A549 (cell line): ENCODE measurements around the gene QPRT. TPM values are rescaled to one million over a fixed set of nuclear protein-coding genes. Genes with fewer than 3 reads are reported as not detected.

Experiments used
- ATAC-seq, 2 experiments: fragments of 200-7000 bp in 1 of 2; fragments of >200 bp in 1 of 2; cut with Nextera tagmentation in 1 of 2; cut with Tn5 transposase in 1 of 2; 3 replicates each; pipeline versions ENCODE4 v1.8.0 to v1.9.1; 2018 to 2020; ENCODE audit warnings: mild to moderate bottlenecking in 1 of 2, moderate library complexity in 1 of 2
- CTCF ChIA-PET: fragments of 300-600 bp; sonication (Branson Sonifier 250); formaldehyde crosslinking; extraction: SDS; loops from one replicate; lab custom pipeline; 2021; ENCODE audit warnings: antibody characterized with exemption, inconsistent platforms; lab: Yijun Ruan, JAX
- POLR2A ChIA-PET: fragments of 350-600 bp; formaldehyde crosslinking; extraction: SDS; loops from one replicate; lab custom pipeline; 2021; ENCODE audit warnings: antibody characterized with exemption, inconsistent platforms; lab: Yijun Ruan, JAX
- DNase-seq, 2 experiments: peaks; one replicate each; pipeline versions ENCODE4 v3.0.0 to v3.0.0-alpha.2; 2011 to 2016; ENCODE audit warnings: low read depth in 1 of 2, low spot score in 1 of 2
- FAIRE-seq: peaks from 2 replicates; lab custom pipeline; 2011; peaks lifted over from hg19 to GRCh38; lab: Jason Lieb, UNC
- H3K27ac ChIP-seq, 2 experiments: fragments of >200 bp; sonication (Bioruptor Twin); formaldehyde crosslinking; 3 replicates each; pipeline ENCODE4 v1.5.1; 2016 to 2017
- H3K4me1 ChIP-seq: fragments of >200 bp; sonication (Bioruptor Twin); formaldehyde crosslinking; 3 replicates; pipeline ENCODE4 v1.6.1; 2016
- H3K4me2 ChIP-seq: fragments of >200 bp; sonication (Bioruptor Twin); formaldehyde crosslinking; 3 replicates; pipeline ENCODE4 v1.6.1; 2016
- H3K4me3 ChIP-seq: fragments of >200 bp; sonication (Bioruptor Twin); formaldehyde crosslinking; 3 replicates; pipeline ENCODE4 v1.5.1; 2016
- H3K9me3 ChIP-seq: fragments of >200 bp; sonication (Bioruptor Twin); formaldehyde crosslinking; 3 replicates; pipeline ENCODE4 v1.6.1; 2016
- CEBPB ChIP-seq, 2 experiments: fragments of >200 bp in 1 of 2; sonication (Bioruptor Twin) in 1 of 2; formaldehyde crosslinking in 1 of 2; IDR thresholded peaks; 2 replicates each; pipeline ENCODE4 v1.6.1; 2012 to 2016
- CHD2 ChIP-seq: fragments of 150-350 bp; IDR thresholded peaks from 2 replicates; pipeline ENCODE4 v1.6.1; 2014; ENCODE audit warnings: low read length; ENCODE audit not compliant: partially characterized antibody
- CTCF ChIP-seq: fragments of >200 bp; sonication (Bioruptor Twin); formaldehyde crosslinking; IDR thresholded peaks from 3 replicates; pipeline ENCODE4 v1.5.1; 2016
- EP300 ChIP-seq, 2 experiments: fragments of >200 bp; sonication (Bioruptor Twin); formaldehyde crosslinking; IDR thresholded peaks; 2 replicates in 1 of 2; 3 replicates in 1 of 2; pipeline ENCODE4 v1.6.1; 2016 to 2017
- ESRRA ChIP-seq: fragments of 150-350 bp; IDR thresholded peaks from 2 replicates; pipeline ENCODE4 v1.6.1; 2014; ENCODE audit warnings: mild to moderate bottlenecking, low read length, borderline replicate concordance
- FOSB ChIP-seq: fragments of 250-450 bp; sonication (Bioruptor Pico); IDR thresholded peaks from 2 replicates; pipeline ENCODE4 v1.5.0; 2020; ENCODE audit warnings: mild to moderate bottlenecking, moderate library complexity
- HDAC2 ChIP-seq: fragments of 200-600 bp; sonication (generic); IDR thresholded peaks from 2 replicates; pipeline ENCODE4 v1.6.1; 2016
- HEYL ChIP-seq: fragments of 250-450 bp; sonication (Bioruptor Pico); IDR thresholded peaks from 2 replicates; pipeline ENCODE4 v1.8.0; 2021; ENCODE audit warnings: mild to moderate bottlenecking, moderate library complexity
- MAZ ChIP-seq: fragments of 150-350 bp; IDR thresholded peaks from 2 replicates; pipeline ENCODE4 v1.6.1; 2014; ENCODE audit warnings: antibody characterized with exemption, low read depth, low read length, borderline replicate concordance
- PHF8 ChIP-seq: fragments of 200-600 bp; sonication (generic); IDR thresholded peaks from 2 replicates; pipeline ENCODE4 v1.6.1; 2016; ENCODE audit warnings: low read depth, mild to moderate bottlenecking, antibody characterized with exemption, moderate library complexity, borderline replicate concordance
- RNF2 ChIP-seq: fragments of 200-600 bp; sonication (generic); IDR thresholded peaks from 2 replicates; pipeline ENCODE4 v1.6.1; 2016; ENCODE audit warnings: low read depth, mild to moderate bottlenecking, antibody characterized with exemption, moderate library complexity, borderline replicate concordance
- WGBS: methylation state at CpG from one replicate; pipeline ENCODE4 v1.1.6; 2017; ENCODE audit errors: missing lambda C conversion rate; 5-methylcytosine and 5-hydroxymethylcytosine counted together
- polyA plus RNA-seq, 4 experiments: library from polyadenylated mRNA; depleted of rRNA in 3 of 4; stranded (reverse); fragments of >200 nt; fragmentation: RNase III in 1 of 4; extraction: RNeasy Plus Mini Kit Qiagen cat#74134 plus additional on column Dnase treatment in 1 of 4; gene quantifications; 2 replicates in 3 of 4; 3 replicates in 1 of 4; pipeline ENCODE4 v1.2.3, GENCODE V29; 2011 to 2017
- TF ChIP-seq, protein P1 (sequence below): fragments of 450-650 bp; IDR thresholded peaks from 2 replicates; pipeline ENCODE4 v1.6.1; 2014; ENCODE audit warnings: antibody characterized with exemption
- TF ChIP-seq, protein P2 (sequence below): fragments of >200 bp; sonication (Bioruptor Twin); formaldehyde crosslinking; IDR thresholded peaks from 2 replicates; pipeline ENCODE4 v1.6.1; 2016

QPRT gene
- polyA plus RNA-seq, 2 of the 4 experiments (the other 2 are of a cell fraction): 1.7 to 2.1 TPM

DNA sequence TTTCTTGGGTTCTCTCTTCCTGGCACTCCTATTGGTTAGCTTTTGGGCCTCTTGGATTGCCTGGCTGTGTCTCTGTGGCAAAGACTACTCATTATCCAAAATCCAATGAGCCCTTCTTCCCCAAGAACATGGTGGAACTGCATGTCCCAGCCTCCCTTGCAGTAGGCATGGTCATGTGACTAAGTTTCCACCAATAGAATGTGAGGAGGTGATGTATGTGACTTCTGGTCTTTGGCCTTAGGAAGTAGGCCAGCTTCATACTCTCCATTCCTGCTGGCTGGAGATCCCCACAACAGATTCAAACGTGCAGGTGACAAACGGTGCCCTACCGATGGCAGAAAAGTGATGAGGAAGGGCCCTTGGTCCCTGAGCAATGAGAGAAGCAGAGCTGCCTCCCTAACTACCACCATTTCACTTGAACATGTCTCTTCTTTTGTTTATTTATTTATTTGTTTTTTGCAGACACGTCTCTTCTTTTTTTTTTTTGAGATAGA lies 33.2 kb upstream of the QPRT start:
- WGBS: 77% methylated on average over 4 of the region's 4 CpGs
- TF ChIP-seq PHF8: no peak
- TF ChIP-seq, protein P1, sequence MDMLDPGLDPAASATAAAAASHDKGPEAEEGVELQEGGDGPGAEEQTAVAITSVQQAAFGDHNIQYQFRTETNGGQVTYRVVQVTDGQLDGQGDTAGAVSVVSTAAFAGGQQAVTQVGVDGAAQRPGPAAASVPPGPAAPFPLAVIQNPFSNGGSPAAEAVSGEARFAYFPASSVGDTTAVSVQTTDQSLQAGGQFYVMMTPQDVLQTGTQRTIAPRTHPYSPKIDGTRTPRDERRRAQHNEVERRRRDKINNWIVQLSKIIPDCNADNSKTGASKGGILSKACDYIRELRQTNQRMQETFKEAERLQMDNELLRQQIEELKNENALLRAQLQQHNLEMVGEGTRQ: peak; percentile 71
- peak; percentile 34 to 64; a peak in 3 of 6 replicates for ATAC-seq
- H3K4me2 ChIP-seq: no peak overlapping the region
- ChIA-PET CTCF (interaction anchor here (0.6 to 1.5 kb wide), 3 partner anchors 46 to 423 kb away, joined by 3 to 5 read pairs (median 4); no protein-coding TSS in a partner anchor), POLR2A (no interaction called here)
- FAIRE-seq: no peak
- no peak overlapping the region for H3K27ac ChIP-seq
- H3K9me3 ChIP-seq: no peaks in the 10 kb centered on the region
- 0 out of 3 replicates have a peak, but pooled peaks cover 3% of the 10 kb centered on the region for H3K4me1 ChIP-seq
- H3K4me3 ChIP-seq: no peak overlapping the region
- DNase-seq: peak in 1 of 2 experiments; percentile 76

- Histone ChIP-seq H3K4me1 (0 out of 3 replicates have a peak, but pooled peaks cover 3% of the 10 kb centered on the region), H3K9me3 (no peaks in the 10 kb centered on the region), H3K27ac (no peak overlapping the region)
- ATAC-seq (no peak), DNase-seq (no peak)
- 80% methylated on average over 3 of the region's 3 CpGs for WGBS
- TF ChIP-seq CEBPB (IDR thresholded peaks at IDR 0.05) (no peak), RNF2 (no peak), CHD2 (no peak), MAZ (no peak), FOSB (CRISPR knock-in tag) (no peak), CTCF (no peak), HDAC2 (no peak), HEYL (CRISPR knock-in tag) (no peak), EP300 (IDR thresholded peaks at IDR 0.05) (no peak)
- TF ChIP-seq, protein P2, sequence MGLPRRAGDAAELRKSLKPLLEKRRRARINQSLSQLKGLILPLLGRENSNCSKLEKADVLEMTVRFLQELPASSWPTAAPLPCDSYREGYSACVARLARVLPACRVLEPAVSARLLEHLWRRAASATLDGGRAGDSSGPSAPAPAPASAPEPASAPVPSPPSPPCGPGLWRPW: no peak
- TF ChIP-seq, protein P1: no peak
- TF ChIP-seq, all 56 proteins: peak for 0
- CTCF ChIA-PET: interaction anchor here (1.3 to 1.8 kb wide), 5 partner anchors 8 to 54 kb away, joined by 3 to 5 read pairs (median 3); no protein-coding TSS in a partner anchor
- POLR2A ChIA-PET: no interaction called here
- Histone ChIP-seq H3K4me3 (no peak overlapping the region), H3K4me2 (no peak overlapping the region)
- no peak for FAIRE-seq
Measured at GRCh38 chr16:29646947-29647346, 32.0 kb upstream of the QPRT start.

- Histone ChIP-seq H3K4me1 (0 out of 3 replicates have a peak, but pooled peaks cover 3% of the 10 kb centered on the region), H3K4me3 (no peak overlapping the region), H3K27ac (no peak overlapping the region), H3K9me3 (no peaks in the 10 kb centered on the region), H3K4me2 (no peak overlapping the region)
- TF ChIP-seq ESRRA: no peak
- ATAC-seq (no peak; a peak in 1 of 6 replicates), FAIRE-seq (no peak), DNase-seq (no peak)
- ChIA-PET POLR2A (no interaction called here), CTCF (interaction anchor here (0.9 to 1.0 kb wide), 2 partner anchors 141 to 383 kb away, joined by 3 read pairs; partner anchors contain the start of gene KIF22)
- 75% methylated on average over 9 of the region's 9 CpGs for WGBS
Measured at GRCh38 chr16:29649588-29650494, 29.1 kb upstream of the QPRT start.
